Measurements from ENCODE around the gene SCUBE1.

The SCUBE1 gene

DNA sequence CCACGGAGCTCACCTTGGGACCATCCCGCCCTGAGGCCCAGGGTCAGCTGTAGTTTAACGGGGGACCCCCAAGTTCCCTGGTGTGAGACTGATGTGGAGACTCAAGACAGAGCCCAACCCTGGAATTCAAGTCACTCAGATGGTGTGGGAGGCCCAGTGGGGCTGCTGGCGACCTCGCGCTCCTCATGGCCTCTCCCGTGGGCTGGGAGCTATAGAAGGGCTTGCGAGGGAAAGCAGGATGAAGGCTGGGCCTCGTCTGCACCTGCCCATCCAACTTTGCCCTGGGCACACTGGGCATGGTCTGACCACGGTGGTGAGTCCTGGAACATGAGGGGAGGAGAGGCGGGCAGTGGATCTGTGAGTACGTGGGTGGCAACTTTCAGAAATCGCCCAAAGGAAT lies 142.6 kb downstream of the SCUBE1 start:
- TF ChIP-seq, protein P1, sequence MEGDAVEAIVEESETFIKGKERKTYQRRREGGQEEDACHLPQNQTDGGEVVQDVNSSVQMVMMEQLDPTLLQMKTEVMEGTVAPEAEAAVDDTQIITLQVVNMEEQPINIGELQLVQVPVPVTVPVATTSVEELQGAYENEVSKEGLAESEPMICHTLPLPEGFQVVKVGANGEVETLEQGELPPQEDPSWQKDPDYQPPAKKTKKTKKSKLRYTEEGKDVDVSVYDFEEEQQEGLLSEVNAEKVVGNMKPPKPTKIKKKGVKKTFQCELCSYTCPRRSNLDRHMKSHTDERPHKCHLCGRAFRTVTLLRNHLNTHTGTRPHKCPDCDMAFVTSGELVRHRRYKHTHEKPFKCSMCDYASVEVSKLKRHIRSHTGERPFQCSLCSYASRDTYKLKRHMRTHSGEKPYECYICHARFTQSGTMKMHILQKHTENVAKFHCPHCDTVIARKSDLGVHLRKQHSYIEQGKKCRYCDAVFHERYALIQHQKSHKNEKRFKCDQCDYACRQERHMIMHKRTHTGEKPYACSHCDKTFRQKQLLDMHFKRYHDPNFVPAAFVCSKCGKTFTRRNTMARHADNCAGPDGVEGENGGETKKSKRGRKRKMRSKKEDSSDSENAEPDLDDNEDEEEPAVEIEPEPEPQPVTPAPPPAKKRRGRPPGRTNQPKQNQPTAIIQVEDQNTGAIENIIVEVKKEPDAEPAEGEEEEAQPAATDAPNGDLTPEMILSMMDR (conservative IDR thresholded peaks at IDR 0.05; ENCODE audit: low read depth): no peak
- CTCF ChIA-PET: interaction anchor here (0.6 kb wide), 1 partner anchor 73 kb away, joined by 3 read pairs; no protein-coding TSS in a partner anchor
- POLR2A ChIA-PET (ENCODE audit: low non-redundant PET): no interaction called here
- no peak for DNase-seq (ENCODE audit: low spot score)
- no peak overlapping the region for H3K27ac ChIP-seq

DNA sequence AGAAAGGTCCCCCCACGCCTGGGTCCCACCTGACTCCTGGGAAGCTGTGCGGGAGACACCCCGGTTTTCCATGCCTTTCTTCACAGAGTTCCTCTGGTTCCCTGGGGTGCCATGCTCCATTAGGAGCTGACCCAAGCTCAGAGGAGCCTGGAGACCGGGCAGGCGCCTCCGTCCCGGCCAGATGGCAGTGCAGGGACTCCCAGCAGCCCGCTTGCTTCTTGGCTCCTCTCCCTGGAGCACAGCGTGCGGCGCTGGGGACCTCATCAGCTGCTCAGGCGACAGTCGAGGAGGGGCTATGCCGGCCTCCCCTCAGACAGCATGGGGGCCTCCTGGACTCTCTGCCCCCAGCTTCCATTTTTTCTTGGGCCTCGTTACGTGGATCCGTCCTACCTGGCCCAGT lies 143.1 kb downstream of the SCUBE1 start:
- DNase-seq (ENCODE audit: low spot score): no peak
- CTCF ChIA-PET: no interaction called here
- TF ChIP-seq, protein P1 (conservative IDR thresholded peaks at IDR 0.05; ENCODE audit: low read depth): no peak
- no peak overlapping the region for H3K27ac ChIP-seq
- POLR2A ChIA-PET (ENCODE audit: low non-redundant PET): no interaction called here

DNA sequence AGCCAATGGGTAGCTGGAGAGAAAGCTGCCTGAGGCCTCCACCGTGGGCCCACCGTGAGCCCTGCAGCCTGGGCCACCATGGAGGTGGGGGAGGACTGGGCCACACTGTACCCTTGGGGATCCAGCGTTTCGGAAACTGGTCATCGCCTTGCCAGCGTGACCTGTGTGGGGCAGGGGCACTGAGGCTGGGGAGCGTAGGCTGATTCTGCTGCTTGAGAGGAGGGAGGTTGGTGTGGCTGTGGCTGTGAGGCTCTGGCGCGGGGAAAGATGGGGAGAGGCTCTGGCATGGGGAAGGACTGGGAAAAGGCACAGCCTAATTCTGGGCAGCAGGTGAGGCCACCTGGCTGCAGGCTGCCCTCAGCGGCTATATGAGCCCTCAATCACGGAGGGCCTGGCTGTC lies 143.6 kb downstream of the SCUBE1 start:
- POLR2A ChIA-PET (ENCODE audit: low non-redundant PET): no interaction called here
- no peak for DNase-seq (ENCODE audit: low spot score)
- CTCF ChIA-PET: interaction anchor here (0.6 kb wide), 1 partner anchor 24 kb away, joined by 3 read pairs; no protein-coding TSS in a partner anchor
- TF ChIP-seq, protein P1 (conservative IDR thresholded peaks at IDR 0.05; ENCODE audit: low read depth): no peak
- H3K27ac ChIP-seq: no peak overlapping the region

DNA sequence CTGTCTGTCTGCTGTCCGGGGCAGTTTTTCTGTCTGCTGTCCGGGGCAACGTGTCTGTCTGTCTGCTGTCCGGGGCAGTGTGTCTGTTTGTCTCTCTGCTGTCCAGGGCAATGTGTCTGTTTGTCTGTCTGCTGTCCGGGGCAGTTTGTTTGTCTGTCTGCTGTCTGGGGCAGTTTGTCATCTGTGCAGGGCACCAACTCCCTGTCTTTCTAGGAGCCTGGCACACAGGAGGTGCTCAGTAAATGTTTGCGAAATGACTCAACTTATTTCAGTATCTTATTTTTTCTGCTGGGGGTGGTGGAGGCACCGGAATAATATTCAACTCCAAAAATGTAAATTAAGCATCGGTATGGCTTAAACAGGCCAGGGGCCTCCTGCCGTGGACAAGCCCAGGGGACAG lies 144.2 kb downstream of the SCUBE1 start:
- ChIA-PET POLR2A (ENCODE audit: low non-redundant PET) (no interaction called here), CTCF (no interaction called here)
- no peak for DNase-seq (ENCODE audit: low spot score)
- H3K27ac ChIP-seq: no peak overlapping the region
- TF ChIP-seq, protein P1 (conservative IDR thresholded peaks at IDR 0.05; ENCODE audit: low read depth): no peak

DNA sequence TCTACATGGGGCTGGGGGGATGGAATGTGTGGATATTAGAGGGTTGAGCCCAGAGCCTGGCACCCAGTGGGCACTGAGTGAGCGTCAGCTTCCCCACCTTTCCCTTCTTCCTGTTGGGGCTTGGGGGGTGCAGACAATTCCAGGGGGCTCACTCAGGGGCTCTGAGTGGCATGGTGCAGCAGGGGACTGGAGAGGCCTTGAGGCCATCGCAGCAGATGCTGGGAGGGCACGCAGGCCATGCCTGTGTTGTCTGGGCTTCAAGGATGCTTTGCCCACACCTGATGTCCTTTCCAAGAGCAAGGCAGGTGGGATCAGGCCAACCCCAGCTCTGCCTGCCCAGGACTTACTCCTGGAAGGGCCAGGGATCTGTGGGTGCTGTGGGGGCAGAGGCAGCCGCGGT lies 145.0 kb downstream of the SCUBE1 start:
- H3K27ac ChIP-seq: no peak overlapping the region
- TF ChIP-seq, protein P1 (conservative IDR thresholded peaks at IDR 0.05; ENCODE audit: low read depth): no peak
- ChIA-PET CTCF (no interaction called here), POLR2A (ENCODE audit: low non-redundant PET) (no interaction called here)
- no peak for DNase-seq (ENCODE audit: low spot score)

DNA sequence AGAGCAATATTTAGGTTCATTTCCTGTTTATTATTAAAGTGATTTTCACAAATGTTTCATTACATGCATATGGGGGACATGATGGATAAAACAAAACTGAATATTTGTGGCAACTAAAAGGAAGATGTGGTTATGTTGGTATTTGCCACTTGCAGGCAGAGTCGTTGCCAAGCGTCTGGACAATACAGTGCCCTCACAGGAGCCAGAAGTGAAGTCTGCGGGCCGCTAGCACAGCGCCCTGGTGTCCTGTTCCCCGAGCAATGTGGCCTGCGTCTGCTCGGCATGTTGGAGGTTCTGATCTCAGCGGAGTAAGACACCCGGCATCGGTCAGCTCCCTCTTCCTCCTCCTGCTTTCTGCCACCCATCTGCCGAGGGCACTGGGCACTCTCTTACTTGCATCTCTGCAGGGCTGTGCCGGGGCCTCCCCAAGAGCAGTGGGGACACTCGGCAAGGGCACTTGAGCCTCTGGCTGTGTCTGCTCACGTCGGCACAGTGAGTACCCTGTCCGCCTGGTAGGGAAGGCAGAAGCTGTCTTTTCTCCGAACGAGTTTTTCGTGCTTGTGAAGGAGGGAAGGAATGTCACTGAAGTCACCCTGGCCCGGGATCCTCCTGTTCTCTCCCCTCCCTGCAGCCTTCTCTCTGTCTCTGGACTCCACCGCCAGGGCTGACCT lies 145.8 kb downstream of the SCUBE1 start:
- ChIA-PET CTCF (no interaction called here), POLR2A (ENCODE audit: low non-redundant PET) (no interaction called here)
- TF ChIP-seq, protein P1 (conservative IDR thresholded peaks at IDR 0.05; ENCODE audit: low read depth): no peak
- no peak overlapping the region for H3K27ac ChIP-seq
- no peak for DNase-seq (ENCODE audit: low spot score)
